ENCODE data around the gene CHST11.
"Not testable (repeated sequence)": the region's sequence is repeated elsewhere in the genome, so short reads cannot be mapped to it uniquely, and the experiment has no call there.

The CHST11 gene

DNA sequence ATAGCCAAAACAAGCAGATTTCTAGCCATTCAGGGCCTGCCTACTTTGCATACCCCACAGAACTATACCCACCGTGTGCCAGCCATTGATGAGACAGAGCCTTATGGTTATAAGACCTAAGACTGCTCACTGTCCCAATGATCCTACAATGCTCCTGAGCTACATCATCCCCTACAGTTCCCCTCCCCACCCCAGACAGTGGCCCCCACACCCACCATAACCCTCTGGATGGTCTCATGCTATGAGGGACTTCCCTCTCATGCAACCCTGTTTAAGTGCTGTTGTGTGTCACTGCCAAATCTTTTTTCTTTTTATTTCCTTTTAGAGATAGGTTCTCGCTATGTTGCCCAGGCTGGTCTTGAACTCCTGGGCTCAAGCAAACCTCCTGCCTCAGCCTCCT, 75.9 kb downstream of the CHST11 start:
- DNase-seq, result no peak

DNA sequence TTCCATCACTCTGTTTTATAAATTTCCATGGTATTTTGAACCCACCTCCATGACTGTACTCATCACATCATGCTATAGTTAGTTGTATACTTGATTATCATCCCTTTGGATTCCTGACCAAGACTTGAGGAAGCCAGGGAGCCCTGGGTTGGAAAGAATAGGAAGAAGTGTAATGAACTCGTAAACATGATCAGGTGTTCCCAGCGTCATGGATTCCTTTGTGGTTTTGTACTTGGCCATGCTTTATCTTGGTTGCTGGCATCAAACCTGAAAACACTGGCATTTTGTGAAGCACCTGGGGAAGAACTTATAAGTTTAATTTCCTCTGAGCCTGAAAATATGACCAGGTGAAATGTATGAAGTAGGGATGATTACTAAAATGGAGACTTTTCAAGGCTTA, 76.4 kb downstream of the CHST11 start:
- DNase-seq, result no peak

DNA sequence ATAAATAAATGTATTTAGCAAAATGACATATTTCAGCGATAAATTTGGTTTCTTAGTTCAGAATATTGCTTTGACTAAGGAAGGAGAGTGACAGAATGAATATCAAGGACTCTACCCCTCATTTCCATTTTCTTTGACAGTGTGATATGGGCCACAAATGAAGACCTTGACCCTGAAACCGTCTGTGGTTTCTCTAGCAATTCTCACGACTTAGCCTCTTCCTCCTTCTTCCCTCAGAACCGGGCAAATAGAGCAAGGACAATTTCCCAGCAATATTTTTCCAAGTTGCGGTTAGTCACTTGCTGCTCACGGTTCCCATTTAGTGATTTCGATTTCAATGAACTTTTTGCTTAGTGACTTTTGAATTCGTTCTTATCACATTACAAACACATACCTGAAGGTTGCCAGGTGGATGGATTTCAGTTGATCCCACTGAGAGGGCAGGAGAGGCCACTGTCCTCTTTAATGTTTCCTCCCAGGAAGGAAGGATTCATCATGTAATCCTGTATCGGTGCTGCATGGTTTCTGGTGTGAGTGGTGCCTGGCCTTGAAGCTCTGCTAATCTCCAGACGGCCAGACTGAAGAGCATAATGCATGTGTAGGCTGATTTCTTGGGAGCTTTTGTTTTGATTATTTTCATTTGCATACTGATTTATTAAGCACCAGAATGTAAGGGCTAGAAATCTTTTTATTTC, 77.6 kb downstream of the CHST11 start:
- DNase-seq, result no peak

DNA sequence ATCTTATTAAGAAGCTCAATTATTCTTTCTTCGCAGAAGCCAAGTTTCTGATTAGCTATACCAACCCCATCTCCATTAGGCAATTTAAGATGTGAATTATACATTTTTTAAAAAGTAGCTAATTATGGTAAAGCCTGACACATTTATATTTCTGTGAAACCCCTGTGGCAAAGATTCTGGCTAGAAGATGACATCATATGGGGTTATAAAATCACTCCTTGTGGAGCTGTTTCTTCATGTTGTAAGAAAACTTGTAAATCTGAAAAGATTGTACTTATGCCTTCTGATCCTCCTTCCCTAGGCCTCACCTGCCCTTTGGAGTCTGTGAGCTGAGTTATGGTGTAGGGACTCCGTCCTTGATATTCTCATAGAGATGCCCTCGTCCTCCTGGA, 78.1 kb downstream of the CHST11 start:
- DNase-seq, result no peak

DNA sequence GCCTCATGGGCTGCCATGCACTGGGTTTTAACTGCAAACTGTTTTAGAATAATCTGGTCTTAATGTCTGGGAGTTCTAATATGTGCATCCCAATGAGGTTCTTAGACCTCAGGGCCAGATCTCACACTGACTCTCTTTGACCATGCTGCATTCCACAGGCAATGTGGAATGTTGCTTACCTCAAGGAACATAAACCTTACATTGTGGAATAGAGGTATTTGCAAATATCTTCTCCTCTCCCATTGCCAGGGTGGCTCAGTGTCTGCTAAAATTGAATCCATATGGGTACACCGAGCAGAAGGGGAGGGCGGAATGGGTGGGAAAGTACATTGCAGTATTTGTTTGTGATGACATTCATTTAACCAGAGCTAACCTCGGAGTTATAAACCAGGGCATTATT, 78.6 kb downstream of the CHST11 start:
- no peak for DNase-seq

DNA sequence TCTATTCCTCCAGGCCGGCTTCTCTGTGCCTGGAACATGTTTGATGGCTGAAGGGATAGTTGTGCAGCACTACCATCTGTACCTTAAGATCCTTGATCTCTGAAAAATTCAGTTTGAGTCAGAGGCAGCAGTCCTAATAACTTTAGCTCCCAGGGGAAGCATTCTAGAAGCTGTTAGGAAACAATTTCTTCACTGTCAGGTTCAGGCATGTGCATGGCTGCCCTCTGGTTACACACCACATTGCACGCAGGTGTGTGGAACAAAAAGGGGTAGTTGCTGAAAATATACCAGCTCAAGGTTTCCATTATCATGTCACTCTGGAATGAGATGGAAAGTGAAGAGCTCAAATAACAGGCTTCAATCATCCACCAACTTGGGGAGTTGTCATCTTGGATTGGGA, 80.1 kb downstream of the CHST11 start:
- peak; percentile 69 for DNase-seq

DNA sequence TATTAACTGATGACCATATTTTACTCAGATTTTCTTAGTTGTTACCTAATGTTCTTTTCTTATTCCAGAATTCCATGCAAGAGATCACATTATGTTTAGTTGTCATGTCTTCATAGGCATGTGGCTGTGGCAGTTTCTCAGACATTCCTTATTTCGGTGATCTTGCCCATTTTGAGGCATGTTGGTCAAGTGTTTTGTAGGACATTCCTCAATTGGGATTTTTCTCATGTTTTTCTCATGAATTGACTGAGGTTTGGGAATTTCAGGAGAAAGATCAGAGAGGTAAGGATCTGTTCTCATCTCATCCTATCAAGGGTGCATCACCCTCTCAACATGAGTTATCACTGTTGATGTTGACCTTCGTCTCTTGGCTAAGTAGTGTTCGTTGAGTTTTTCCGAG, 81.3 kb downstream of the CHST11 start:
- no peak for DNase-seq

DNA sequence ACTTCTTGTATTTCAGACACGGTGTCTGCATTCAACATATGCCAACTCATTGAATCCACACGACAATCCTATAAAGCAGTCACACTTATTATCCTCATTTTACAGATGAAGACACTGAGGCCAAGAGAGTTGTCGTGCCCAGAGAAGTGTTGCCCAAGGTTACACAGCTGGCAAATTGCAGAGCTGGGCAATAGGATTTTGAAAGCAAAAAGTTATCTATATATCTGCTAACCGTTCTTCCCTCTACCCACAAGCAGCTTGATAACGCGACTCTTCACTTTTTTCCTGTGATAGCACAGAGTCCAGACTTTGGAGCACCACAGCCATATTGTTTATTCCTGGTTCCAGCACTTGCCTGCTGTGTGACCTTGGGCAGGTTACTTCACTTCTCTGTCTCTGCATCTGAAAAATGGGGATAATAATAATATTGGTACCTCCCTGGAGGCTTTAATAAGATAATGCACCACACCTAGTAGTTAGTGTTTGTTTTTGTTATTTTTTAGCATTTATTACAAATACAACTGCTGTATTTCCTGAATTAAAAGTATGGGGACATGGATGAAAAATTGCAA, 82.2 kb downstream of the CHST11 start:
- DNase-seq, result no peak

DNA sequence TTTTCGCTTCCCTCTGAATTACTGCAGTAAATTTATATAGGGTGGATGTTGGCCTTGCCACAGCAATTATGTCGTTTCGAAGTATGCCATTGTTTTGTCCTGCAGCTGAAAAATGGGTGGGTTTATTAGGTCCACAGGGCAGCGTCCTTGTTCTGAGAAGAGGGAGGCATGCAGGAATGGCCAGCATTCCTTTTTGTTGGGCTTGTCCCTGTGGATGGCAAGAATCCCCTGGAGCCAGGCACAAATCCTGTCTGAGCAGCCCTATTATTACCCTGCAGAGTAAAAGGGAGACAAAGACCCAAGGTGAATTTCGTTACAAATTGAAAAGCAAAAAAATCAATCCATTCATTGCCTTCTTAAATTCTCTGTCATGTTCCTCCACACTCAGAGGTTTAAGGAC, 88.1 kb downstream of the CHST11 start:
- no peak for DNase-seq

DNA sequence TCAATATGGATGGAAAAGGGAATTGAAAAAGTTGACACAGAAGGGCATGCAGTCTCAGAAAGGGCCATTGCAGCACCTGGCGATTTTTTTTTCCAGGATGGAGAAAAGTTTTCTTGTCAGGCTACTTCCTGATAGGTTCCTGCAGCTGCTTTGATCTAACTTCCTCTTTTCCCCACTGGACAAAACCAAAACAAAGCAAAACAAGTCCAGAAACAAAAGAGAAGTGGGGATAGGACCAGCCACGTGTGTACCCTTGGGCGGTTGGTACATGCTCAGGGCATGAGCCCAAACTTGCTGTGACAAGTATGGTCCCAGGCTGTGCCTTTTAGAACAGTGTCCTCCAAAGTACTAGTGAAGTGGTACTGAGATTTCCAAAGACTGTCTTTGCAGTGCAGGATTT, 89.8 kb downstream of the CHST11 start:
- DNase-seq, result no peak

DNA sequence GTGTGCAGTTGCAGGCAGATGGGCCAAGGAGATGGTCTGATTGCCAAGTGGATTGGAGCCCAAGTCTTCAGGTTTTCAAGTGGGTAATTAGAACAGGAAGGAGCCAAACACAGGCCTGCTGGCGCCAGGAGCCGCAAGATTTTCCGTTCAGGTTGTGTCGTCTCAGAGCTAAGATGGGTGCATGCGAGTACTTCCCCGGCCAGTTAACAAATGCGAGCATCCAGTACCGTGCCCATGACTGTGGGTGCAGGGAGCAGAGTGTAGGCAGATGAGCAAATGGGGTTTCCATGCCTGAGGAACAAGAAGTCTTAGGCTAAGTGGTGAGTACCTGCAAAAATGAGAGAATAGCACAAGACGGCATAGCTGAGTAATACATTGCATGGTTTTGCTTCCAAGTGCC, 90.5 kb downstream of the CHST11 start:
- DNase-seq, result peak; percentile 94

DNA sequence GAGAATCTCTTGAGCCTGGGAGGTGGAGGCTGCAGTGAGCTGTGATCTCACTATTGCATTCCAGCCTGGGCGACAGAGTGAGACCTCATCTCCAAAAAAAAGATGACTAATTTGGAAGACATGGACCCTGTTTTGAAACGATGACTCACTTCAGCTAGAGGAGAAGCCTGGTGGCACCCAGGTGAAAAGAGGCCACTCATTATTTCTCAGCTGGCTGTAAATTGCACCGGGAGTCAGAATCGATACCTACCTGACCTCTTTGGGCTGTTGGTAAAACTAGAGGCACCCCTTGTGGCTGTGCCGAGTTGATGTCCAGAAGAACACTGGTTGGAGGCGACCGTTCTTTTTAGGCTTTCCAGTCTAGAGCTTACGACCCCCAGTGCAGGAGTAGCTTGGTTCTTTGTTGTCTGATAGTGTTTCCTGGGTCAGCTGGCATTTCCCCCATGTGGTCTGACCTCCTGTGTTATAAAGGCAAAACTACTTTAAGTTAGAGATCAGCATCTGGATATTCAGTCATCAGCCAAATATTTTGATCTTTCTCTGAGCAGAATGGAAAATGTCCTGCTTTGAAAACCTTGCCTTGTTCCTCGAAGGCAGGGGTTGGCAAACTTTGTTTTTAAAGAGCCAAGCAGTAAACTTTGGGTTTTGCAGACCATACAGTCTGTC, 93.2 kb downstream of the CHST11 start:
- no peak for DNase-seq

DNA sequence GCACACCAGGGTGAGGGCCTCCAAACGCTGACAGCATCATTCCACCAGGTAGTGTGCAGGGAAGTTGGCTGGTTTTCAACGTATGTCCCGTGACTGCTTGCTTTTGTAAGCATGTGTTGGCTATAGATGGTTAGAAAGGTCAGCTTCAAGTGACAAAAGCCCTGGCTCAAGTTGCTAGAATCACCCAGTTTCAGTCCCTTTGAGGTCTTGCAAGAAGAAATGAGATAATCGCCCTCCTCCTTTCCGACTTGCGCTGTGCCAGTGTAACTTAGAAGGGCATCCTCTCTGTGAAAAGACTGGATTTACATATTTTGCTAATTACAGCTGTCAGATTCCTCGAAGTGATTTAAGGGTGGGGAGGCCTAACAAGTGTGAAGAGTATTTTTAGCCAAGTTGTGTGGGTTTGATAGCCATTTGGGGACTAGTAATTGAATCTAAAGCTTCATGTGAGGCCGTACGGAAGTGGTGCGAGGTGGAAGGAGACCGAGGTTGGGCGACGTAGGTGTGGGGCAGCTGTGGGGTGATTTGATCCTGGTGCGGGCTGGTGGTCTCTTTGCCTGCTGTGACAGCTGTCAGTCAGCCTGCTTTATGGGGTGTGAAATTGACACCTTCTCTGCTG, 94.7 kb downstream of the CHST11 start:
- peak; percentile 62 for DNase-seq

DNA sequence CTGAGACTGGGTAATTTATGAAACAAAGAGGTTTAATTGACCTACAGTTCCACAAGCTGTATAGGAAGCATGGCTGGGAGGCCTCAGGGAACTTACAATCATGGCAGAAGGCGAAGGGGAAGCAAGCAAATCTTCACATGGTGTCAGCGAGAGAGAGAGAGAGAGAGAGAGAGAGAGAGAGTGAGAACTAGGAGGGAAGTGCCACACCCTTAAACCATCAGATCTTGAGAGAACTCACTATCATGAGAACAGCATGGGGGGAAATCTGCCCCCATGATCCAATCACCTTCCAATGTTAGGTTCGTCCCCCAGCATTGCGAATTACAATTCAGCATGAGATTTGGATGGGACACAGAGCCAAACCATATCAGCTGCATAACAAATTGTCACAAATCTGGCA, 96.7 kb downstream of the CHST11 start:
- no peak for DNase-seq

DNA sequence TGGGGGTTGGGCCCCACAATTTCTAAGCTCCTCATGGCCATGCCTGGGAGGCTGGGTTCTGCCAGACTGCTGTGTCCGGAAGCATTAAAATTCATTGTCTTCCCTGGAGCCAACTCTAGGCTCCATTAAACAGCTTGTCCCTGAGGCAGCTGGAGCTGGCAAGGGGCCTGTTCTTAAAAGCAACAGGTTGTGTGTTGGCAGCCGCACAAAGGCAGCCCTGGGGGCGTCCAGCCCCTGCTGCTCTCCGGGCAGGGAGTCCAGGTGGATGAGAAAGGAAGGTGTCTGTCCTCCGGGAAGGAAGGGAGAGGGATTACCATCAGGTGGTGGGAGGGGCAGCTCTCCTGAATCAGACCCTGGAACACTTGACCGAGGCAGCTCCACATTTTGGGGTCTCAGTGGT, 98.9 kb downstream of the CHST11 start:
- DNase-seq, result peak; percentile 85

DNA sequence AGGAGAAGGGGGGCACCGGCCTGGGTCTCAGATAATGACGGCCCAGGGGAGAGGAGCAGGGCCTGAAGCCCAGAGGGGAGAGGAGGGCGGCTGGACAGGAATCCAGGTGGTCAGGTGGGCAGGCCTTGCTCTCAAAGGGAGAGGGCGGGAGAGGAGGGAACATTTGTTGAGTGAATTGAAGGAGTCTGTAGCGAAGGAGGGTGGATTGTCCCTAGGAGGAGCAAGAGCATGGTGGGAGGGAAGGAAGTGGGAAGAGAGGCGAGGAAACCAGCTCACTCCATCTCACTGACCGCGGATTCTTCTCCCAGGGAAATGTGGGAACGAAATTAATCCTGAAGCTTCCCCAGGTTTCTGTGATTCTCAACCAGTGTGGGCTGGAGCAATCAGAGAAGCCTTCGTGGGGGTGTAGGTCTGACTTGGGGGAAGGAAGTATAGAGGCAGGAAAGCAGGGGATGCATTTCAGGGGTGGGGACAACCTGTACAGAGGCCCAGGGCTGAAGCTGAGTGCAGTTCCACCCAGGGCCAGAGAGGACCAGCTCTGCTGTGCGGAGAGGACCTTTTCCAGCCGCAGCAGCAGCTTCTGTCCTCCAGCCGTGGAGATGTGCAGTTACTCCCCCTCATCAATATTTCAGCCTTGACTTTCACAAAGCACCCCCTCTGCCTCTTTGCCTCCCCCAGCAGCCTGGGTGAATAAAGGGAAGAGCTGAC, 100.9 kb downstream of the CHST11 start:
- no peak for DNase-seq

DNA sequence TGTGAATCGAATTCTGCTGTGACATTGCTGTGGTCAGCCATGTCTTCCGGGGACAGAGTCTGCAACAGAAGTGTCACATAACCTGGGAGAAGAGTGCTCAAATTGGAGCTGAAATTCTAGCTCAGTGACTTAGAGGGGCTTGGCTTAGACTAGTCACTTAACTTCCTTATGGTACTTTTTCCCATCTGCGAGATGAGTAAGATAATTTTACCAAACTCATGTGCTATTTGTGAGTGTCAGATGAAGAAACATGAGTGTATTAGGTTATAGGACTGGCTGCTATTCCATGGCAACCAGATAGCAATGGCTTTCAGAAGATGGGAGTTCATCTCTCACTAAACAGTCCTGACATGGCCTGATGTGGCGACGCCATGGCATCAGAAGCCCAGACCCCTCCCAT, 104.1 kb downstream of the CHST11 start:
- DNase-seq, result no peak

DNA sequence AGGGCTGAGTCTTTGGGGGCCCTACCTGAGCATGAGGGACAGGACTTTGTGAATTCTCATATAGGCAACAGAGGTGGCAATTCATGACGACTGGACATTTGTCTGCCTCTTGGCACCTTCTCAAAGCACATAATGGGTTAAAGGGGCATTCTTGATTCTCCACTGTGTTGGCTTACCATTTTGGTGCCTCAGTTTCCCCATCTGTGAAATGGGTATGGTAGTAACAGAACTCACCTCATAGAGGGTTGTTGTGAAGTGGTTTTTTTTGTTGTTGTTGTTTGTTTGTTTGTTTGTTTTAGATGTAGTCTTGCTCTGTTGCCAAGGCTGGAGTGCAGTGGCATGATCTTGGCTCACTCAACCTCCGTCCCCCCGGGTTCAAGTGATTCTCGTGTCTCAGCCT, 106.0 kb downstream of the CHST11 start:
- DNase-seq, result no peak

DNA sequence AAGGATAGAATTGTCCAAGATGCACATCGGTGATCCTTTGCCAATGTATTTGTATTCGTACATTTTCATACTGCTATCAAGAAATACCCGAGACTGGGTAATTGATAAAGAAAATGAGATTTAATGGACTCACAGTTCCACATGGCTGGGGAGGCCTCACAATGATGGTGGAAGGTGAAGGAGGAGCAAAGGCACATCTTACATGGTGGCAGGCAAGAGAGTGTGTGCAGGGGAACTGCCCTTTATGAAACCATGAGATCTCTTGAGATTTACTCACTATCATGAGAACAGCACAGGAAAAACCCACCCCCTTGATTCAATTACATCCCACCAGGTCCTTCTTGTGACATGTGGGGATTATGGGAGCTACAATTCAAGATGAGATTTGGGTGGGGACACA, 107.9 kb downstream of the CHST11 start:
- DNase-seq, result not testable (repeated sequence)

DNA sequence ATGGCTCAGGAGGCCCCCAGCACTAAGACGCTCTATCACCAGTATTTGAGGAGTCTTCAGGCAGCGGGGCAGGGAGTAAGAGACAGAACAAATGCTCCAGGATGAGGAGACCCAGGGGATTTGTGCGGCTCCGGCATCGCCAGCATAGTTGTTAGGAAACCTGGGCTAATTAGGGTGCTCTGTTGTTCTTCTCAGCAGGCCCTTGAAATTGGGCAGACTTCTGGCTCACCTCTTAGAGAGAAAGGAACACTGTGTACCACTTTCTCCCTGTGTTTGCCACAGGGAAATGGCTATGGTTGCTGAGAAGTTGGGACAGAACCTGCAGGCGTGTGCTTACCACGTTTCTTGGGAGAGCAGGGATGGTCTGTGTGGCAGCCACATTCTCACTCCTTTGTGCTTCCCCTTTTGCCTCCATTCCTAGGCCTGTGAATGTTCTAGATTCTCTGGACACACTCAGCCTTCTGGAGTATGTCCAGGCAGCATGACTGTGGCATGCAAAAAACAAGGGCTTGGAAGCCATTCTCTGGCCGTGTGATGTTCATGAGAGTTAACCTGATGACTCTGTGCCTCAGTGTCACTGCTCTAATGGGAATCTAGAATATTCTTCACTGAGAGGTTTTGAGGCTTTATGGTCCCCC, 109.0 kb downstream of the CHST11 start:
- peak; percentile 34 for DNase-seq

DNA sequence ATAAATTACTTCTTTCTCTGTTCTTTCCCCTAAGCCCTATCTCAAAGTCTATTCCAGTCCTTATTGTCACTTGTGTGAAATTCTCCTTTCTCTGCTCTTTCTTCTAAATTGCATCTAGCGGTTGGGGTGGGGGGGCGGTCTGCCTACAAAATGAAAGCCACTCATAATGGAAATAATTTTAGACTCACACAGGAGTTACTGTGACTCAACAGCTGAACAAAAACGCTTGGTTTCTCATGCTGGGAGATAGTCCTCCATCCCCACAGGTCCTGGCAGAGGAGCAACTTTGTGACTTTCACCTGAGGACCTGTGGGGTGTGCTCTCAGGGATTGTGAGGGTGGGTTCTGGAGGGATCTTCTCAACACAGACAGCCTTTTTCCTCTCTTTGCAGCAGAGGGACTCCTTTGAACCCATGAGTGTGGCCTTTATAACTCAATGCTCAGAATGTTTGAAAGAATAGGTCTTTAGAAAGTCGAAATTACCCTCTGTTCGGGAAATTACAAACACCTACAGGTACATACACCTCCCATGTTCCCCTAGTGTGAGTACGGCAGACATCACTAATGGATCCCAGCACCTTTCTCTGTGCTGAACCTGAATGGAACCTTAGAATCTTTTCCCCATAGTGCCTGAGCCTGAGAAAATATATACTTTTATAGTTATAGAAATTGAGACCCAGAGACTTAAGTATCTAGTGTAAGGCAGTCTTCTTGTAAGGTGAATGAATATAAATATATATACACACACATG, 109.7 kb downstream of the CHST11 start:
- DNase-seq, result no peak

DNA sequence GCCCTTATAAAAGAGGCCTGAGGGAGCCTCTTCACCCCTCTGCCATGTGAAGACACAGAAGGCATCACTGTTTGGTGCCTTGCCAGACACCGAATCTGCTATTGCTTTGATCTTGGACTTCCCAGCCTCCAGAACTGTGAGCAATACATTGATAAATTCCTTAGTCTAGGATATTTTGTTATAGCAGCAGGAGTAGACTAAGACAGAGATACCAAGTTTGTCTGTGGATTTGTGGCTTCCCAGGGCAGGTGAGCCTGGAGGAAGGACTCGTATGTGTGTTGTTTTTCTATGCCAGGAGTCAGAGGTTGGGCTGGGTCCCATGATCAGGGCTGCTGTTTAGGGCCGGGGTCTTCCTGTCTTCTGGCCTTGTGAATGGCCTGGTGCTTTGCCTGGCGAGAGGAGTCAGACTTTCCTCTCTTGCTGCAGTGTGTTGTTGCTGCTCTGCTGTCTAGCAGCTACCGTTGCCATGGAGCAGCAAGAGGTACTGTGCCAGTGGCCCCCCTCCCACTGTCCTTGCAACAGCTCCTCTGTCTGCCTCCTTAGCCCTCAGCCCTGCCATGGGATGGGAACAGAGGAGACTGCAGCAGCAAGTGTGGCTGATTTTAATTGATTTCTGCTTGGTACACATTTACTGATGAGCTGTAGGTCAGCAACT, 111.2 kb downstream of the CHST11 start:
- DNase-seq, result no peak
